ENCODE measurements around the gene HSPA1A. TPM values are rescaled to one million over a fixed set of nuclear protein-coding genes. Genes with fewer than 3 reads are reported as not detected.

HSPA1A gene
- total RNA-seq (2011; cell fraction: chromatin; rRNA removed; ENCODE audit: low replicate concordance) = 90.0 and 172 TPM in 2 replicates
- total RNA-seq (2011; cell fraction: nucleolus; rRNA removed) = 284 and 343 TPM in 2 replicates
- 203 and 274 TPM in 2 replicates for total RNA-seq (2011; cell fraction: nucleoplasm; rRNA removed)
- total RNA-seq (2014; rRNA removed) (230 and 366 TPM in 2 replicates), total RNA-seq (2014; rRNA removed; fragmentation: Illumina TruSeq; extraction: Trizol) (37.8 and 69.6 TPM in 2 replicates), total RNA-seq (2015; rRNA removed; fragmentation: Illumina TruSeq; extraction: Trizol) (273 TPM in 2 replicates), total RNA-seq (2021) (265 and 360 TPM in 2 replicates), polyA plus RNA-seq (2011; rRNA removed) (101 and 215 TPM in 2 replicates), polyA plus RNA-seq (2014; fragmentation: Illumina TruSeq; extraction: Trizol) (107 and 158 TPM in 2 replicates), polyA plus RNA-seq (2014; fragmentation: Nextera tagmentation; extraction: Ambion mirVana) (1 to 10 TPM; 2.2 to 4.1 TPM), polyA plus RNA-seq (2014; rRNA removed) (158 and 192 TPM in 2 replicates), polyA minus RNA-seq (2011; rRNA and poly(A)+ RNA removed) (86.6 and 87.6 TPM in 2 replicates), Bru-seq, nascent RNA (percentile 91 among the genes with signal in this experiment), BruChase-seq, experiment 1, labeled RNA remaining after a 2-hour chase (percentile 91 among the genes with signal in this experiment), BruChase-seq, experiment 2, labeled RNA remaining after a 6-hour chase (percentile 99 among the genes with signal in this experiment)
- 154 and 272 TPM in 2 replicates for polyA plus RNA-seq (2011; cell fraction: cytosol; rRNA removed)
- polyA plus RNA-seq (2011; cell fraction: nucleus; rRNA removed) = 168 and 272 TPM in 2 replicates
- polyA plus RNA-seq (2012) = 308 and 430 TPM in 2 replicates
- 195 and 284 TPM in 2 replicates for polyA minus RNA-seq (2011; cell fraction: cytosol; rRNA and poly(A)+ RNA removed)
- polyA minus RNA-seq (2011; cell fraction: nucleus; rRNA and poly(A)+ RNA removed) = 57.8 and 195 TPM in 2 replicates
- long read RNA-seq, experiment 1, transcript HSPA1A-201 (1 exons, 2,483 nt) = major isoform, 506 of 512 reads
- long read RNA-seq, experiment 1, partial matches to known transcripts = 0 of 512 reads
- long read RNA-seq, experiment 1, other reads (novel, unspliced or antisense) = 6 of 512 reads
- long read RNA-seq, experiment 2, transcript HSPA1A-201 (1 exons, 2,483 nt) = major isoform, 329 of 330 reads
- long read RNA-seq, experiment 2, partial matches to known transcripts = 0 of 330 reads
- long read RNA-seq, experiment 2, other reads (novel, unspliced or antisense) = 1 of 330 reads
- long read RNA-seq, experiment 3, transcript HSPA1A-201 (1 exons, 2,483 nt) = major isoform, 111 of 111 reads
- long read RNA-seq, experiment 3, partial matches to known transcripts = 0 of 111 reads
- long read RNA-seq, experiment 3, other reads (novel, unspliced or antisense) = 0 of 111 reads

DNA sequence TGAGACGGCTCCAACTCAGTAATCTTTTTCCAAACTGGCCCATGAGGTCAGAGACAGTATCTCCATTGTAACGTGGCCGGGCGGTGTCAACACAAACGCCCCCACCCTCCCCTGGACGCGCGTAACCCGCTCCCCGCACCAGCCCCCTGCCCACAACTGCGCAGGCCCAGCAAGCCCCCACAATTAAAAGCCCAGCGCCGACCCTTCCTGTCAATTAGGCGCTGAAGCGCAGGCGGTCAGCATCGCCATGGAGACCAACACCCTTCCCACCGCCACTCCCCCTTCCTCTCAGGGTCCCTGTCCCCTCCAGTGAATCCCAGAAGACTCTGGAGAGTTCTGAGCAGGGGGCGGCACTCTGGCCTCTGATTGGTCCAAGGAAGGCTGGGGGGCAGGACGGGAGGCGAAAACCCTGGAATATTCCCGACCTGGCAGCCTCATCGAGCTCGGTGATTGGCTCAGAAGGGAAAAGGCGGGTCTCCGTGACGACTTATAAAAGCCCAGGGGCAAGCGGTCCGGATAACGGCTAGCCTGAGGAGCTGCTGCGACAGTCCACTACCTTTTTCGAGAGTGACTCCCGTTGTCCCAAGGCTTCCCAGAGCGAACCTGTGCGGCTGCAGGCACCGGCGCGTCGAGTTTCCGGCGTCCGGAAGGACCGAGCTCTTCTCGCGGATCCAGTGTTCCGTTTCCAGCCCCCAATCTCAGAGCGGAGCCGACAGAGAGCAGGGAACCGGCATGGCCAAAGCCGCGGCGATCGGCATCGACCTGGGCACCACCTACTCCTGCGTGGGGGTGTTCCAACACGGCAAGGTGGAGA, at the start of gene HSPA1A, which contains the start of gene HSPA1L:
TSS of gene HSPA1A (plus strand) at position 519 of the 814 bp plus-strand sequence. CDS start at position 733, 214 bp downstream.
TSS of gene HSPA1L (minus strand) at position 259 of the 814 bp plus-strand sequence. CDS start 3,311 bp downstream, outside the sequence.
- ATAC-seq (peak; percentile 73), FAIRE-seq (peak; percentile 90), DNase-seq (ENCODE audit: extremely low read depth in 1 of 4, low spot score in 3 of 4) (peak; percentile 97 to 100 (median 98))
- Histone ChIP-seq H3K4me3 (peak within 1 kb of the TSS; percentile 54), H3K9me1 (ENCODE audit: control insufficient read depth, insufficient read depth, low read length) (no peaks in the 10 kb centered on the region), H3K4me2 (ENCODE audit: insufficient read depth, low read length) (peak within 1 kb of the TSS; percentile 97), H3K27ac (ENCODE audit: extremely low read depth, low read depth, low read length) (peak within 1 kb of the TSS; percentile 97), H3K27me3 (ENCODE audit: control insufficient read depth in 2 of 2, insufficient read depth in 2 of 2, low read length in 2 of 2) (no peaks in the 10 kb centered on the region), H3K36me3 (ENCODE audit: control insufficient read depth, insufficient read depth, low read length) (peaks cover 23% of the 10 kb centered on the region), H3K9ac (ENCODE audit: insufficient read depth in 1 of 2, low read depth in 2 of 2, low read length in 2 of 2) (peak within 1 kb of the TSS; percentile 78 to 88), H2AFZ (ENCODE audit: low read depth, low read length) (peak within 1 kb of the TSS; percentile 82), H3K79me2 (ENCODE audit: control insufficient read depth, insufficient read depth, low read length) (peaks cover 44% of the 10 kb centered on the region), H3K9me3 (replicated peaks; ENCODE audit: control insufficient read depth, insufficient read depth, low read depth, low read length) (no peaks in the 10 kb centered on the region), H3K4me1 (replicated peaks in 1 of 2; ENCODE audit: control insufficient read depth in 2 of 2, insufficient read depth in 2 of 2, low read length in 2 of 2) (peaks cover 29 to 37% of the 10 kb centered on the region in 2 experiments), H4K20me1 (replicated peaks; ENCODE audit: control insufficient read depth, insufficient read depth, low read length) (peaks cover 16% of the 10 kb centered on the region)
- ChIA-PET POLR2A (interaction anchor here (0.6 to 4.5 kb wide), 33 partner anchors 9 to 1152 kb away, joined by 3 to 93 read pairs (median 4); partner anchors contain the start of genes ABHD16A, C6orf47, DDAH2 and GPANK1), CTCF (ENCODE audit: low intra/inter-chr PET ratio) (no interaction called here)
- intact Hi-C loops (cut with micrococcal nuclease) (loop anchor here (2.0 kb wide), 1 partner anchor 20 kb away; the partner anchor contains the start of gene VARS1), in situ Hi-C loops (cut with MboI) (no loop called here)
- no TSS peak for BruUV-seq (replicated peaks)
- WGBS (ENCODE audit: insufficient coverage, low coverage, missing lambda C conversion rate) = under 1% methylated on average over 56 of the region's 56 CpGs
- peak; percentile 69; the same call in 1 of the 2 replicates for TF ChIP-seq ESRRA (IDR thresholded peaks at IDR 0.05; ENCODE audit: borderline replicate concordance, low read depth)
- TF ChIP-seq POLR2G (IDR thresholded peaks at IDR 0.05; ENCODE audit: low read depth, low read length) = peak; percentile 99
- no peak for TF ChIP-seq NR2C1 (IDR thresholded peaks at IDR 0.05)
- no peak for TF ChIP-seq NR2C1 (tag; IDR thresholded peaks at IDR 0.05)
- peak; percentile 49 to 91; a peak in 3 of 4 replicates for TF ChIP-seq TBL1XR1 (IDR thresholded peaks at IDR 0.05; ENCODE audit: low read length in 2 of 2)
- TF ChIP-seq KAT7 (CRISPR knock-in tag; IDR thresholded peaks at IDR 0.05; ENCODE audit: borderline replicate concordance) = peak; percentile 99
- peak; percentile 81; the same call in 1 of the 2 replicates for TF ChIP-seq PREB (CRISPR knock-in tag; IDR thresholded peaks at IDR 0.05)
- 0 out of 2 replicates have a peak, but pooled peaks have one; percentile 27 for TF ChIP-seq DMBX1 (CRISPR knock-in tag; IDR thresholded peaks at IDR 0.05; ENCODE audit: borderline replicate concordance)
- no peak for TF ChIP-seq NR3C1 (CRISPR knock-in tag; IDR thresholded peaks at IDR 0.05)
- TF ChIP-seq CTCFL (IDR thresholded peaks at IDR 0.05; ENCODE audit: borderline replicate concordance, insufficient read depth, low read depth, low read length, poor library complexity, severe bottlenecking) = no peak
- peak; percentile 49; the same call in 1 of the 2 replicates for TF ChIP-seq HDAC2 (IDR thresholded peaks at IDR 0.05)
- TF ChIP-seq LARP7 (IDR thresholded peaks at IDR 0.05) = peak; percentile 71; the same call in 1 of the 2 replicates
- TF ChIP-seq ZBED1 (IDR thresholded peaks at IDR 0.05) = peak; percentile 97; the same call in 1 of the 2 replicates
